PC-3 (cell line): Measurements from ENCODE around the gene ENTPD1. TPM values are rescaled to one million over a fixed set of nuclear protein-coding genes. Genes with fewer than 3 reads are reported as not detected.
"Not testable (repeated sequence)": the region's sequence is repeated elsewhere in the genome, so short reads cannot be mapped to it uniquely, and the experiment has no call there.

Experiments
- ATAC-seq: fragments of 200-7000 bp; cut with Tn5 transposase; 2 replicates; pipeline ENCODE4 v1.9.1; 2020; ENCODE audit warnings: mild to moderate bottlenecking, moderate library complexity
- BruUV-seq: library from RNA; stranded (reverse); fragments of 400-500 nt; replicated peaks from 2 replicates; lab custom pipeline; 2021; lab: Mats Ljungman, UMichigan
- CTCF ChIA-PET: fragments of 300-600 bp; sonication (Branson Sonifier 250); formaldehyde crosslinking; loops from one replicate; lab custom pipeline; 2022; ENCODE audit warnings: antibody characterized with exemption; lab: Charles Lee
- POLR2A ChIA-PET: fragments of 300-600 bp; sonication (Branson Sonifier 250); formaldehyde crosslinking; loops from one replicate; lab custom pipeline; 2022; ENCODE audit warnings: antibody characterized with exemption; ENCODE audit not compliant: unreplicated experiment; lab: Charles Lee
- DNase-seq: peaks from one replicate; pipeline ENCODE4 v3.0.0-alpha.2; 2015
- H2AFZ ChIP-seq: fragments of 300-600 bp; sonication (generic); 2 replicates; pipeline ENCODE4 v1.6.0; 2016; ENCODE audit warnings: antibody characterized with exemption, low read length
- H3F3A ChIP-seq: fragments of 300-600 bp; sonication (generic); one replicate; pipeline ENCODE4 v1.6.0; 2017; ENCODE audit warnings: antibody characterized with exemption, low read length, control low read depth, mild to moderate bottlenecking; ENCODE audit not compliant: unreplicated experiment
- H3K27ac ChIP-seq: fragments of 300-600 bp; sonication (generic); 2 replicates; pipeline ENCODE4 v1.5.1; 2016; ENCODE audit warnings: mild to moderate bottlenecking, low read length
- H3K27me3 ChIP-seq: fragments of 300-600 bp; sonication (generic); 2 replicates; pipeline ENCODE4 v1.6.1; 2016; ENCODE audit warnings: low read length, mixed read lengths
- H3K36me3 ChIP-seq: fragments of 300-600 bp; sonication (generic); 2 replicates; pipeline ENCODE4 v1.6.1; 2016; ENCODE audit warnings: low read depth, mixed run types, low read length, mixed read lengths
- H3K4me1 ChIP-seq: fragments of 300-600 bp; sonication (generic); 2 replicates; pipeline ENCODE4 v1.5.1; 2016; ENCODE audit warnings: low read length; ENCODE audit not compliant: insufficient read depth
- H3K4me2 ChIP-seq: fragments of 300-600 bp; sonication (generic); 2 replicates; pipeline ENCODE4 v1.6.0; 2016; ENCODE audit warnings: low read length
- H3K4me3 ChIP-seq: fragments of 300-600 bp; sonication (generic); 2 replicates; pipeline ENCODE4 v1.5.1; 2016; ENCODE audit warnings: mild to moderate bottlenecking, low read length, mixed read lengths
- H3K79me2 ChIP-seq: fragments of 300-600 bp; sonication (generic); 2 replicates; pipeline ENCODE4 v1.6.1; 2017; ENCODE audit warnings: low read length, mixed read lengths
- H3K9ac ChIP-seq: fragments of 300-600 bp; sonication (generic); 2 replicates; pipeline ENCODE4 v1.6.0; 2016; ENCODE audit warnings: mild to moderate bottlenecking, low read length
- H3K9me2 ChIP-seq: fragments of 300-600 bp; sonication (generic); replicated peaks from 2 replicates; pipeline ENCODE4 v1.6.1; 2016; ENCODE audit warnings: mixed run types, low read length, mixed read lengths
- H3K9me3 ChIP-seq: fragments of 300-600 bp; sonication (generic); 2 replicates; pipeline ENCODE4 v1.6.1; 2016; ENCODE audit warnings: low read length, mixed read lengths
- H4K20me1 ChIP-seq: fragments of 300-600 bp; sonication (generic); 2 replicates; pipeline ENCODE4 v1.6.1; 2016; ENCODE audit warnings: low read length, mixed read lengths
- CTCF ChIP-seq: fragments of 300-600 bp; sonication (generic); conservative IDR thresholded peaks from 2 replicates; pipeline ENCODE4 v1.5.1; 2017; ENCODE audit warnings: antibody characterized with exemption, low read depth, mild to moderate bottlenecking, low read length
- EZH2 ChIP-seq: fragments of 300-600 bp; sonication (generic); IDR thresholded peaks from one replicate; pipeline ENCODE4 v1.6.1; 2017; ENCODE audit warnings: antibody characterized with exemption, mild to moderate bottlenecking, low read length; ENCODE audit not compliant: unreplicated experiment
- EZH2phosphoT487 ChIP-seq: fragments of 300-600 bp; sonication (generic); IDR thresholded peaks from 2 replicates; pipeline ENCODE4 v1.6.1; 2018; ENCODE audit warnings: mild to moderate bottlenecking, antibody characterized with exemption, low read length, borderline replicate concordance
- intact Hi-C: fragments of 100-400 bp; cut with micrococcal nuclease; formaldehyde crosslinking; loops from 2 replicates; pipeline ENCODE4 v1.9.0; 2023
- total RNA-seq: library from RNA; depleted of rRNA; stranded (reverse); fragments of >200 nt; gene quantifications from 2 replicates; pipeline ENCODE4 v1.2.3, GENCODE V29; 2014

Gene ENTPD1
- total RNA-seq, 1 experiment from 2014 or later: not detected

GRCh38 chr10:95808705-95809308, 52.8 kb downstream of the ENTPD1 start:
- H3F3A ChIP-seq, H2AFZ ChIP-seq, DNase-seq, CTCF ChIA-PET, POLR2A ChIA-PET, H3K27me3 ChIP-seq, intact Hi-C loops, H3K79me2 ChIP-seq, BruUV-seq, H3K4me2 ChIP-seq, H3K27ac ChIP-seq, H3K4me1 ChIP-seq, H3K9ac ChIP-seq, H3K9me2 ChIP-seq, H3K36me3 ChIP-seq, H3K4me3 ChIP-seq, H3K9me3 ChIP-seq, ATAC-seq, H4K20me1 ChIP-seq: not testable (repeated sequence)

DNA sequence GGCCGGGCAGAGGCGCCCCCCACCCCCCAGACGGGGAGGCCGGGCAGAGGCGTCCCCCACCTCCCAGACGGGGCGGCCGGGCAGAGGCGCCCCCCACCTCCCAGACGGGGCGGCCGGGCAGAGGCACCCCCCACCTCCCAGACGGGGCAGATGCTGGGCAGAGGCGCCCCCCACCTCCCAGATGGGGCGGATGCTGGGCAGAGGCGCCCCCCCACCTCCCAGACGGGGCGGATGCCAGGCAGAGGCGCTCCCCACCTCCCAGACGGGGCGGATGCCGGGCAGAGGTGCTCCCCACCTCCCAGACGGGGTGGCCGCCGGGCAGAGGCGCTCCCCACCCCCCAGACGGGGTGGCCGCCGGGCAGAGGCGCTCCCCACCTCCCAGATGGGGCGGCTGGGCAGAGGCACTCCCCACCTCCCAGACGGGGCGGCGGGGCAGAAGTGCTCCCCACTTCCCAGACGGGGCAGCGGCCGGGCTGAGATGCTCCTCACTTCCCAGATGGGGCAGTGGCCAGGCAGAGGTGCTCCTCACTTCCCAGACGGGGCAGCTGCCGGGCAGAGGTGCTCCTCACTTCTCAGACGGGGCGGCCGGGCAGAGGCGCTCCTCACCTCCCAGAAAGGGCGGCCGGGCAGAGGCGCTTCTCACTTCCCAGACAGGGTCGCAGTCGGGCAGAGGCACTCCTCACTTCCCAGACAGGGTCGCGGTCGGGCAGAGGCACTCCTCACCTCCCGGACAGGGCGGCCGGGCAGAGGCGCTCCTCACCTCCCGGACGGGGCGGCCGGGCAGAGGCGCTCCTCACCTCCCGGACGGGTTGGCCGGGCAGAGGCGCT, 53.6 kb downstream of the ENTPD1 start:
- no peaks in the 10 kb centered on the region for H3F3A ChIP-seq
- H3K9ac ChIP-seq: no peak overlapping the region
- no peak overlapping the region for H3K4me2 ChIP-seq
- no peaks in the 10 kb centered on the region for H3K9me2 ChIP-seq
- H3K4me3 ChIP-seq: no peak overlapping the region
- H3K27me3 ChIP-seq: no peaks in the 10 kb centered on the region
- no peaks in the 10 kb centered on the region for H3K9me3 ChIP-seq
- POLR2A ChIA-PET: no interaction called here
- BruUV-seq: no TSS peak
- CTCF ChIA-PET: no interaction called here
- no peak overlapping the region for H3K27ac ChIP-seq
- intact Hi-C loops: no loop called here
- no peaks in the 10 kb centered on the region for H4K20me1 ChIP-seq
- no peak overlapping the region for H2AFZ ChIP-seq
- no peaks in the 10 kb centered on the region for H3K36me3 ChIP-seq
- DNase-seq (no peak), ATAC-seq (no peak)
- TF ChIP-seq CTCF (no peak), EZH2phosphoT487 (no peak)
- H3K4me1 ChIP-seq: no peaks in the 10 kb centered on the region
- H3K79me2 ChIP-seq: no peaks in the 10 kb centered on the region

DNA sequence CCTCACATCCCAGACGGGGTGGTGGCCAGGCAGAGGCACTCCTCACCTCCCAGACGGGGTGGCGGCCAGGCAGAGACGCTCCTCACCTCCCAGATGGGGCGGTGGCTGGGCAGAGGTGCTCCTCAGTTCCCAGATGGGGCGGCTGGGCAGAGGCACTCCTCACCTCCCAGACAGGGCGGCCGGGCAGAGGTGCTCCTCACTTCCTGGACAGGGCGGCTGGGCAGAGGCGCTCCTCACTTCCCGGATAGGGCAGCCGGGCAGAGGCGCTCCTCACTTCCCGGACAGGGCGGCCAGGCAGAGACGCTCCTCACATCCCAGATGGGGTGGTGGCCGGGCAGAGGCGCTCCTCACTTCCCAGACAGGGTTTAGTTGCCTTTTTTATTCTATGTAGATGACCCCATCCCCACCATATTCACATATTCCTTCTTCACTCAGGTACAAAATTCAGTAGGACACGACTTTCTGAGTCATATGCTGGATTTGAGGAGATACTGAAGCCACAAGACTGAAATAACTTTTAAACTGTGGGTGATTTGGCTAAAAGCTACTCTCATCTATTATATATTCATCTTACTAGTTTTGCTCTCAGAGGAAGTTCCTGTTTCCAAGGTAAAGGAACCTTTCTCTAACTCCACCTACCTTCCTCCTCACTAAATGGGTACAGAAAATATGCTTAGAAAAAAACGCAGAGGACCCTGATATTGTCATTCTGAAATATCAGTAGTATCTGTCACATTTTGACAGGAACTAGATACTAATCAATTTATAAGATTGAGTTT, 54.4 kb downstream of the ENTPD1 start:
- H2AFZ ChIP-seq: no peak overlapping the region
- intact Hi-C loops: no loop called here
- H3K4me2 ChIP-seq: no peak overlapping the region
- no peak overlapping the region for H3K4me3 ChIP-seq
- no peaks in the 10 kb centered on the region for H3K4me1 ChIP-seq
- H3K9ac ChIP-seq: no peak overlapping the region
- ATAC-seq (no peak), DNase-seq (no peak)
- ChIA-PET POLR2A (no interaction called here), CTCF (no interaction called here)
- H3K36me3 ChIP-seq: no peaks in the 10 kb centered on the region
- TF ChIP-seq CTCF (no peak), EZH2 (no peak), EZH2phosphoT487 (no peak)
- no peaks in the 10 kb centered on the region for H3K9me2 ChIP-seq
- H3K9me3 ChIP-seq: no peaks in the 10 kb centered on the region
- no peaks in the 10 kb centered on the region for H4K20me1 ChIP-seq
- H3K27me3 ChIP-seq: no peaks in the 10 kb centered on the region
- no peaks in the 10 kb centered on the region for H3F3A ChIP-seq
- H3K79me2 ChIP-seq: no peaks in the 10 kb centered on the region
- no TSS peak for BruUV-seq
- no peak overlapping the region for H3K27ac ChIP-seq
